Osteocyte (in vitro differentiated cells): Measurements from ENCODE around the gene PPP6R2. TPM values are rescaled to one million over a fixed set of nuclear protein-coding genes. Genes with fewer than 3 reads are reported as not detected.

ENCODE experiments used
- DNase-seq: peaks from one replicate; pipeline ENCODE4 v3.0.0; 2021; ENCODE audit warnings: mixed read lengths; ENCODE audit not compliant: unreplicated experiment; ENCODE audit errors: extremely low spot score
- H3K27ac Mint-ChIP-seq: one replicate; pipeline ENCODE4 v1.8.0; 2021; ENCODE audit warnings: mild to moderate bottlenecking, mixed read lengths; ENCODE audit not compliant: unreplicated experiment
- H3K27me3 Mint-ChIP-seq: one replicate; pipeline ENCODE4 v1.8.0; 2021; ENCODE audit warnings: mixed read lengths; ENCODE audit not compliant: unreplicated experiment
- H3K36me3 Mint-ChIP-seq: one replicate; pipeline ENCODE4 v1.8.0; 2021; ENCODE audit warnings: mixed read lengths; ENCODE audit not compliant: unreplicated experiment
- H3K4me1 Mint-ChIP-seq: one replicate; pipeline ENCODE4 v1.8.0; 2021; ENCODE audit warnings: mixed read lengths; ENCODE audit not compliant: unreplicated experiment
- H3K4me3 Mint-ChIP-seq: one replicate; pipeline ENCODE4 v1.8.0; 2021; ENCODE audit warnings: mild to moderate bottlenecking, moderate library complexity, mixed read lengths; ENCODE audit not compliant: unreplicated experiment
- H3K9me3 Mint-ChIP-seq: one replicate; pipeline ENCODE4 v1.8.0; 2021; ENCODE audit warnings: mixed read lengths; ENCODE audit not compliant: unreplicated experiment
- total RNA-seq: library from RNA; stranded (reverse); gene quantifications from 2 replicates; pipeline ENCODE4 v1.2.1, GENCODE V29; 2021
- TF ChIP-seq, protein P1 (sequence below): fragments of 200-600 bp; sonication (generic); IDR thresholded peaks from 2 replicates; pipeline ENCODE4 v1.5.0; 2021; ENCODE audit warnings: antibody characterized with exemption, mild to moderate bottlenecking, moderate library complexity

Gene PPP6R2
- total RNA-seq, 1 donor from 2014 or later, result 62.6 TPM

- Mint-ChIP-seq H3K4me1 (no peaks in the 10 kb centered on the region), H3K4me3 (no peak overlapping the region), H3K27me3 (no peaks in the 10 kb centered on the region), H3K9me3 (no peaks in the 10 kb centered on the region), H3K36me3 (peaks cover 39% of the 10 kb centered on the region), H3K27ac (no peak overlapping the region)
- TF ChIP-seq, protein P1, sequence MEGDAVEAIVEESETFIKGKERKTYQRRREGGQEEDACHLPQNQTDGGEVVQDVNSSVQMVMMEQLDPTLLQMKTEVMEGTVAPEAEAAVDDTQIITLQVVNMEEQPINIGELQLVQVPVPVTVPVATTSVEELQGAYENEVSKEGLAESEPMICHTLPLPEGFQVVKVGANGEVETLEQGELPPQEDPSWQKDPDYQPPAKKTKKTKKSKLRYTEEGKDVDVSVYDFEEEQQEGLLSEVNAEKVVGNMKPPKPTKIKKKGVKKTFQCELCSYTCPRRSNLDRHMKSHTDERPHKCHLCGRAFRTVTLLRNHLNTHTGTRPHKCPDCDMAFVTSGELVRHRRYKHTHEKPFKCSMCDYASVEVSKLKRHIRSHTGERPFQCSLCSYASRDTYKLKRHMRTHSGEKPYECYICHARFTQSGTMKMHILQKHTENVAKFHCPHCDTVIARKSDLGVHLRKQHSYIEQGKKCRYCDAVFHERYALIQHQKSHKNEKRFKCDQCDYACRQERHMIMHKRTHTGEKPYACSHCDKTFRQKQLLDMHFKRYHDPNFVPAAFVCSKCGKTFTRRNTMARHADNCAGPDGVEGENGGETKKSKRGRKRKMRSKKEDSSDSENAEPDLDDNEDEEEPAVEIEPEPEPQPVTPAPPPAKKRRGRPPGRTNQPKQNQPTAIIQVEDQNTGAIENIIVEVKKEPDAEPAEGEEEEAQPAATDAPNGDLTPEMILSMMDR, result no peak
- no peak for DNase-seq
Observed at GRCh38 chr22:50420015-50420414, 76.9 kb downstream of the PPP6R2 start.

- peaks cover 44% of the 10 kb centered on the region for H3K36me3 Mint-ChIP-seq
- no peaks in the 10 kb centered on the region for H3K9me3 Mint-ChIP-seq
- no peak for DNase-seq
- no peaks in the 10 kb centered on the region for H3K4me1 Mint-ChIP-seq
- H3K4me3 Mint-ChIP-seq, result no peak overlapping the region
- no peaks in the 10 kb centered on the region for H3K27me3 Mint-ChIP-seq
- TF ChIP-seq, protein P1, result no peak
- no peak overlapping the region for H3K27ac Mint-ChIP-seq
Observed at GRCh38 chr22:50420581-50420980, 77.5 kb downstream of the PPP6R2 start.

DNA sequence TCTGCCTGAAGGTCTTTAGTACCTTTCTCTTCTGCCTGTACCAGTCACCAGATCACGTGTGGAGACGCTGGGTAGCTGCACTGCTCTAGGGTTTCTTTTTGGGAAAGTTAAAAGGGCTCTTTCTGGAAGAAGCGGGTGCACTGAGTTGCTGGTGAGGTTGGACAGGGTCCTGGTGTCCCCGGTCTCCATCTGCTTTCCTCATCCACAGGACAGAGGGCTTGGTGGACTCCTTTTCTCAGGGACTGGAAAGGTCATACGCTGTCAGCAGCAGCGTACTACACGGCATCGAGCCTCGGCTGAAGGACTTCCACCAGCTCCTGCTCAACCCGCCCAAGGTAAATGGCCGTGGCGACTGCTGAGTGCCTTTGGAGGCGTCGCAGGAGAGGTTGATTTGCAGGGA is 78.9 kb downstream of the PPP6R2 start:
- TF ChIP-seq, protein P1, result no peak
- no peaks in the 10 kb centered on the region for H3K4me1 Mint-ChIP-seq
- H3K27me3 Mint-ChIP-seq, result no peaks in the 10 kb centered on the region
- H3K36me3 Mint-ChIP-seq, result peaks cover 42% of the 10 kb centered on the region
- H3K4me3 Mint-ChIP-seq, result no peak overlapping the region
- H3K27ac Mint-ChIP-seq, result no peak overlapping the region
- no peak for DNase-seq
- no peaks in the 10 kb centered on the region for H3K9me3 Mint-ChIP-seq

DNA sequence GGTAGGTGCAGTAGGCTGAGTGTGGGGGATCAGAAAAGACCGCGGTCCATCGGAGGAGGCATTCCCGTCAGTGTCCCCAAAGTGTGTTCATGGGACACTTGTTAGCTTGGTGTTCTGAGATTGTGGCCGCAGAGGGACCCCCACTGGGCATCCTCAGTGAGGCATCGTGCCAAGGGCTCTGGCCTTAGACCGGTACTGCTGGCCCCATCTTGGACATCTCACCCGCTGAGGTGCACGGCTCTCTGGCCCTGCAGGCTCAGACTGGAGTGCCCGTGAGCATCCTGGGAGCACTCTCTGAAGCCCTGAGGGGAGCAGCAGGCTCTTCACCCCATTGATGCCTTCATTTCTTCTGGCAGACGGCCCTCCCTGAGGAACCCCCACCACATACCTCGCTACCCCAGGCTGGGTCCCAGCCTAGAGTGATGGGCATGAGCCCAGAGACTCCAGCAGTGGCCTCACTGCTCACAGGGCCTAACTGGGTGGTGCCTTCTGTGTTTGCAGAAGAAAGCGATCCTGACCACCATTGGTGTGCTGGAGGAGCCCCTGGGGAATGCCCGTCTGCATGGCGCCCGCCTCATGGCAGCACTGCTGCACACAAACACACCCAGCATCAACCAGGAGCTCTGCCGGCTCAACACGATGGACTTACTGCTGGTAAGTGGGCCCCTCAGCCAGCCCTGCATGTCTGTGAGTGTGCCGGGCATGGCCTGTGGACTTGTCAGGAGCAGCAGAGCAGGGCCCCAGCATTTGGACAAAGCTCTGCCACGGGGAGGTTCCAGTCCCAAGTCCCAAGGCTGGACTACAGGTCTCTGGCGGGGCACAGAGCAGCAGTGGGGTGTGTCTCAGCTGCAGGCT is 80.1 kb downstream of the PPP6R2 start:
- H3K27ac Mint-ChIP-seq, result no peak overlapping the region
- TF ChIP-seq, protein P1, result no peak
- H3K27me3 Mint-ChIP-seq, result no peaks in the 10 kb centered on the region
- H3K4me3 Mint-ChIP-seq, result no peak overlapping the region
- no peak for DNase-seq
- peaks cover 41% of the 10 kb centered on the region for H3K36me3 Mint-ChIP-seq
- H3K4me1 Mint-ChIP-seq, result no peaks in the 10 kb centered on the region
- H3K9me3 Mint-ChIP-seq, result no peaks in the 10 kb centered on the region

DNA sequence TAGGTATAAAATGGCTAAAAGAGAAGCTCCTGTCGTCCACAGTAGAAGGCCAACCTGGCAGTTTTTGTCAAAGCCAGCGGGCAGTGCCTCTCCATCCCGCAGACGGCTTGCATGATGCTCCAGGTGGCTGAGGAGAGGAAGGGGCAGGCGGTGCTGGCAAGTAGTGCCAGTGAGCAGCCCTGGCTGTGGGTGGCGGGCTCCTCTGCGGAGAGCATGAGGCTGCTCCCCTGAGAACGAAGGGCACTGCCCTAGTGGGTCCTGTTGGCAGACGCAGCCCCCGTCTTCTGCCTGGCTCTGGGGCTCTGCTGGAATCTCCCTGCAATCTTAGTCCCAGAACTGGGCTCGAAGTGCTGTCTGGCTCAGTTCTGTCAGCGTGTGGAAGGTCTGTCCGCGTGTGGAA is 80.8 kb downstream of the PPP6R2 start:
- TF ChIP-seq, protein P1, result no peak
- H3K27ac Mint-ChIP-seq, result no peak overlapping the region
- H3K4me3 Mint-ChIP-seq, result no peak overlapping the region
- no peaks in the 10 kb centered on the region for H3K9me3 Mint-ChIP-seq
- DNase-seq, result no peak
- peaks cover 48% of the 10 kb centered on the region for H3K36me3 Mint-ChIP-seq
- no peaks in the 10 kb centered on the region for H3K27me3 Mint-ChIP-seq
- H3K4me1 Mint-ChIP-seq, result no peaks in the 10 kb centered on the region
